GM13976 (cell line): ENCODE results near the gene LYPD5.
A peak's percentile ranks its signal among the peaks of the same experiment; 100 is the strongest.
"Not testable (repeated sequence)": the region's sequence is repeated elsewhere in the genome, so short reads cannot be mapped to it uniquely, and the experiment has no call there.

ENCODE experiments used
- DNase-seq: peaks from one replicate; pipeline ENCODE4 v3.0.0; 2012; ENCODE audit warnings: low spot score
- in situ Hi-C: fragments of 300-500 bp; cut with MboI; formaldehyde crosslinking; loops from one replicate; pipeline ENCODE4 v1.12.0; 2022; ENCODE audit warnings: low sequenced_read_pairs, mixed read lengths, inconsistent platforms; ENCODE audit not compliant: unreplicated experiment
- TF ChIP-seq, protein P1 (sequence below): IDR thresholded peaks from 2 replicates; pipeline ENCODE4 v1.5.1; 2012; ENCODE audit warnings: borderline replicate concordance, mild to moderate bottlenecking; ENCODE audit not compliant: insufficient read depth; ENCODE audit errors: extremely low read depth, missing control alignments, control extremely low read depth

LYPD5 gene

DNA sequence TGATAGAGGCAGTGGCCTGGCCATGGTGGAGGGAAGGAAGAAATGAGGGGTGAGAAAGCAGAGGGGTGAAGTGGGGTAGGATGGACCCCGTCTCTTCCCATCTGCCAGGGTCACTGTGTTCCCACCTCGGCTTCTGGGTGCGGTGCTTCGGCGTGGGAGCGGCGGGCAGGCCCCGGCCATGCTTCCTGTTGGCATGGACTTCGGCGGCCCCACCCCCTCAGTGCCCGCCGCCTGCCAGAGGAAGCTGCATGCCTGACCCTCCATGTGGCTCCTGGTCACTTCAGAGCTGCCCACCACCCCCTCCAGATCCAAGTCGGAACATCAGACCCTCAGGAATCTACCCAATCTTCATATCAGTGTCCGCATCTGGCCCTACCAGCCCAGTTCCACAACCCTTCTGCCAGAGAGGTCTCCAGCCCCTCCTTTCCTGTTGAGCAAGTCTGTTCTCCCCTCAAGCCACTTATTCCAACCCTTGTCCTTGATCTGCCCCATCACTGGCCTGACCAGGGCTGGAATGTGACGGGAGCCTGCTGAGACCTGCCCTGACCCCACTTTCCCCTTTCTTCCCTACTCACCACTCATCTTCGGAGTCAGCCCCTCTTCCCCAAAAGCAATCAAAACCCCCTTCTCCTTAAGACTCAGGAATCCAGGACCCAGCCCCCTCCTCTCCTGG, 23.0 kb downstream of the LYPD5 start:
- in situ Hi-C loops: no loop called here
- DNase-seq: no peak
- TF ChIP-seq, protein P1, sequence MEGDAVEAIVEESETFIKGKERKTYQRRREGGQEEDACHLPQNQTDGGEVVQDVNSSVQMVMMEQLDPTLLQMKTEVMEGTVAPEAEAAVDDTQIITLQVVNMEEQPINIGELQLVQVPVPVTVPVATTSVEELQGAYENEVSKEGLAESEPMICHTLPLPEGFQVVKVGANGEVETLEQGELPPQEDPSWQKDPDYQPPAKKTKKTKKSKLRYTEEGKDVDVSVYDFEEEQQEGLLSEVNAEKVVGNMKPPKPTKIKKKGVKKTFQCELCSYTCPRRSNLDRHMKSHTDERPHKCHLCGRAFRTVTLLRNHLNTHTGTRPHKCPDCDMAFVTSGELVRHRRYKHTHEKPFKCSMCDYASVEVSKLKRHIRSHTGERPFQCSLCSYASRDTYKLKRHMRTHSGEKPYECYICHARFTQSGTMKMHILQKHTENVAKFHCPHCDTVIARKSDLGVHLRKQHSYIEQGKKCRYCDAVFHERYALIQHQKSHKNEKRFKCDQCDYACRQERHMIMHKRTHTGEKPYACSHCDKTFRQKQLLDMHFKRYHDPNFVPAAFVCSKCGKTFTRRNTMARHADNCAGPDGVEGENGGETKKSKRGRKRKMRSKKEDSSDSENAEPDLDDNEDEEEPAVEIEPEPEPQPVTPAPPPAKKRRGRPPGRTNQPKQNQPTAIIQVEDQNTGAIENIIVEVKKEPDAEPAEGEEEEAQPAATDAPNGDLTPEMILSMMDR: no peak

DNA sequence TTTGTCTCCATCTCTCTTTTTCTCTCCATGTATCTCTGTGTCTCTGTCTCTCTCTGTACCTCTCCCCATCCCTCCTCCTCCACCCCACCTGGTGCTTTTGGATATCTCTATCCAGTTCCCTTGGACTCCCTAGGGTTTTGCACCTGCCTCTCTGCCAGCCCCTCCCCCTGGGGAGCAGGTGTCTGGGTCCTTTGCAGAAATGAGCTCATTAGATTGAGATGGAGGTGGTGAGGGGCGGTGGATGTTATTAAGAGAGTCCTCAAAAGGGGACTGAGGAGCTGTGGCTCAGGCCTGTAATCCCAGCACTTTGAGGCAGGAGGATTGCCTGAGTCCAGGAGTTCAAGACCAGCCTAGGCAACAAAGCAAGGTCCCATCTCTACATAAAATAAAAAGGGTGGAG, 23.6 kb downstream of the LYPD5 start:
- TF ChIP-seq, protein P1: no peak
- DNase-seq: no peak
- in situ Hi-C loops: no loop called here

GRCh38 chr19:43777163-43777695, 25.0 kb downstream of the LYPD5 start:
- TF ChIP-seq, protein P1: no peak
- in situ Hi-C loops: no loop called here
- peak; percentile 51 for DNase-seq

DNA sequence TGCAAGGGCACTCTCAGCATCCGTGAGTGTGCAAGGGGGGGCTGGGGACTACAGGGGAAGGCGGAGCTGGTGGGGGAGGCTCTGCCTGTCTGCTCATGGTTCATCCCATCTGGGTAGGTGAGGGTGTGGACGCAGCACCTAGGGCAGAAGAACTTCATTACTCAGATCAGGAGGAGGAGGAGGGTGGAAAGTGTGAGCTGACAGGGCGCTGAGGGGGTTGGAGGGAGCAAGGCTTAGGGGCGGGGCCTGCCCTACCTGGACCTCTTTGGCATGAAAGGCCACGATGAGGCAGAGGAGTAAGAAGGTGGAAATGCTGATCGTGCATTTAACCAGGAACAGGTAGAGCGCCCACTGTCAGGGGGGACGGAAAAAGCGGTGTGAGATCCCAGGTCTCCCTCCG, 26.0 kb downstream of the LYPD5 start:
- DNase-seq: no peak
- in situ Hi-C loops: no loop called here

DNA sequence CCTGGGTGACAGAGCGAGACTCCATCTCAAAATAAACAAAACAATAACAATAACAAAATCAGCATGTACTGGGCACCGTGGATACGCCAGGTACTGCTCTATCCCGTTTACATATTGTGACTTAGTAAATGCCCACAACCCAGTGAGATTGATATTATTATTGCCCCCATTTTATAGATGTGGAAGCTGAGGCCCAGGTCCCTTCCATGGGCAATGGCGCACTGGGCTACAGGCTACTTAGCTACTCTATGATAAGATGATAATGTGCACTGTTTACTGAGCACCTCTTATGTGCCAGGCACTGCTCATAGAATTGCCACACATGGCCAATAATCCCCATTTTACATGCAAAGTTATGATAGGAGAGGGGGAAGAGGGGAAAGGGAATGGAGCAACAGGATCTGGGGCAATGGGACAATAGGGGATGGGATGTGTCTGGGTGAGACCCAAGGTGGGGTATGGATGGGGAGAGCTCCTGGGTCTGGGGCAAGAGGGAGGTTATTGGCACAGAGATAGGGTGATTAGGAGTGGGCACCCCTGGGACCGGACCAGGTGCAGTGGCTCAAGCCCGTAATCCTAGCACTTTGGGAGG, 26.9 kb downstream of the LYPD5 start:
- TF ChIP-seq, protein P1: no peak
- in situ Hi-C loops: no loop called here
- no peak for DNase-seq

More for the DNA sequence above, 26.0 kb downstream of the LYPD5 start:
- TF ChIP-seq, protein P1: no peak

DNA sequence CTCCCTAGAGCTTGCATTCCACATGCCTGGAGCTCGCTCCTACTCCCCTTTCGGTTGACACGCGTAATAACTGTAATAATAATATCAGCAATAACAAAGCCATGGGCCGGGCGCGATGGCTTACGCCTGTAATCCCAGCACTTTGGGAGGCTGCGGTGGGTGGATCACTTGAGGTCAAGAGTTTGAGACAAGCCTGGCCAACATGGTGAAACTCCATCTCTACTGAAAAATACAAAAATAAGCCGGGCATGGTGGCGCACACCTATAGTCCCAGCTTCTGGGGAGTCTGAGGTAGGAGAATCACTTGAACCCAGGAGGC, 27.3 kb downstream of the LYPD5 start:
- in situ Hi-C loops, DNase-seq: not testable (repeated sequence)
